ENCODE data around the gene PRPS2. TPM values are rescaled to one million over a fixed set of nuclear protein-coding genes. Genes with fewer than 3 reads are reported as not detected.

Gene PRPS2
- polyA plus RNA-seq, 1 donor from 2014 or later = 4.7 TPM

DNA sequence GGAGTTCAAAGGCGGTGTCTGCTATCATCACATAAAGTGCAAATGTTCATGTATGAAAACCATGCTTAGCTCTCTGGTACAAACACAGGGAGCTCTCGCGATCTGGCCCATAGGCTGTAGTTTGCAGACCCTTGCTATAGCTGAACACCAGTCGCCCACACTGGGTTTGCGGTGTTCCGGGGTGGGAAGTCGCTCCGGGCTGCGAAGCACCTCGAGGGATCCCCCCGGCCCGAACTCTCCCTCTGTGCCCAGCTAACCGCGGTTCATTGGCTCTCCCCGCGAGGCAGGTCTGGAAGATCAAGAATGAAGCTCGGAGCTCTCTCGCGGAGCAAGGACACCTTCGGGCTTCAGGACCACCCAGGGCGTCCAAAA lies 341 bp upstream of the PRPS2 start:
- TF ChIP-seq RAD21 (conservative IDR thresholded peaks at IDR 0.05) (no peak), EP300 (conservative IDR thresholded peaks at IDR 0.05; ENCODE audit: poor library complexity, severe bottlenecking) (no peak), EZH2 (IDR thresholded peaks at IDR 0.05; ENCODE audit: borderline replicate concordance, insufficient read depth, low read length, poor library complexity, severe bottlenecking) (no peak), MXI1 (conservative IDR thresholded peaks at IDR 0.05; ENCODE audit: poor library complexity, severe bottlenecking) (no peak), TAF1 (IDR thresholded peaks at IDR 0.05; ENCODE audit: low read depth) (no peak)
- TF ChIP-seq, protein P1, sequence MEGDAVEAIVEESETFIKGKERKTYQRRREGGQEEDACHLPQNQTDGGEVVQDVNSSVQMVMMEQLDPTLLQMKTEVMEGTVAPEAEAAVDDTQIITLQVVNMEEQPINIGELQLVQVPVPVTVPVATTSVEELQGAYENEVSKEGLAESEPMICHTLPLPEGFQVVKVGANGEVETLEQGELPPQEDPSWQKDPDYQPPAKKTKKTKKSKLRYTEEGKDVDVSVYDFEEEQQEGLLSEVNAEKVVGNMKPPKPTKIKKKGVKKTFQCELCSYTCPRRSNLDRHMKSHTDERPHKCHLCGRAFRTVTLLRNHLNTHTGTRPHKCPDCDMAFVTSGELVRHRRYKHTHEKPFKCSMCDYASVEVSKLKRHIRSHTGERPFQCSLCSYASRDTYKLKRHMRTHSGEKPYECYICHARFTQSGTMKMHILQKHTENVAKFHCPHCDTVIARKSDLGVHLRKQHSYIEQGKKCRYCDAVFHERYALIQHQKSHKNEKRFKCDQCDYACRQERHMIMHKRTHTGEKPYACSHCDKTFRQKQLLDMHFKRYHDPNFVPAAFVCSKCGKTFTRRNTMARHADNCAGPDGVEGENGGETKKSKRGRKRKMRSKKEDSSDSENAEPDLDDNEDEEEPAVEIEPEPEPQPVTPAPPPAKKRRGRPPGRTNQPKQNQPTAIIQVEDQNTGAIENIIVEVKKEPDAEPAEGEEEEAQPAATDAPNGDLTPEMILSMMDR (IDR thresholded peaks at IDR 0.05; ENCODE audit: poor library complexity, severe bottlenecking) = no peak
- TF ChIP-seq, protein P2, sequence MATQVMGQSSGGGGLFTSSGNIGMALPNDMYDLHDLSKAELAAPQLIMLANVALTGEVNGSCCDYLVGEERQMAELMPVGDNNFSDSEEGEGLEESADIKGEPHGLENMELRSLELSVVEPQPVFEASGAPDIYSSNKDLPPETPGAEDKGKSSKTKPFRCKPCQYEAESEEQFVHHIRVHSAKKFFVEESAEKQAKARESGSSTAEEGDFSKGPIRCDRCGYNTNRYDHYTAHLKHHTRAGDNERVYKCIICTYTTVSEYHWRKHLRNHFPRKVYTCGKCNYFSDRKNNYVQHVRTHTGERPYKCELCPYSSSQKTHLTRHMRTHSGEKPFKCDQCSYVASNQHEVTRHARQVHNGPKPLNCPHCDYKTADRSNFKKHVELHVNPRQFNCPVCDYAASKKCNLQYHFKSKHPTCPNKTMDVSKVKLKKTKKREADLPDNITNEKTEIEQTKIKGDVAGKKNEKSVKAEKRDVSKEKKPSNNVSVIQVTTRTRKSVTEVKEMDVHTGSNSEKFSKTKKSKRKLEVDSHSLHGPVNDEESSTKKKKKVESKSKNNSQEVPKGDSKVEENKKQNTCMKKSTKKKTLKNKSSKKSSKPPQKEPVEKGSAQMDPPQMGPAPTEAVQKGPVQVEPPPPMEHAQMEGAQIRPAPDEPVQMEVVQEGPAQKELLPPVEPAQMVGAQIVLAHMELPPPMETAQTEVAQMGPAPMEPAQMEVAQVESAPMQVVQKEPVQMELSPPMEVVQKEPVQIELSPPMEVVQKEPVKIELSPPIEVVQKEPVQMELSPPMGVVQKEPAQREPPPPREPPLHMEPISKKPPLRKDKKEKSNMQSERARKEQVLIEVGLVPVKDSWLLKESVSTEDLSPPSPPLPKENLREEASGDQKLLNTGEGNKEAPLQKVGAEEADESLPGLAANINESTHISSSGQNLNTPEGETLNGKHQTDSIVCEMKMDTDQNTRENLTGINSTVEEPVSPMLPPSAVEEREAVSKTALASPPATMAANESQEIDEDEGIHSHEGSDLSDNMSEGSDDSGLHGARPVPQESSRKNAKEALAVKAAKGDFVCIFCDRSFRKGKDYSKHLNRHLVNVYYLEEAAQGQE (IDR thresholded peaks at IDR 0.05; ENCODE audit: borderline replicate concordance) = no peak
- Histone ChIP-seq H3K36me3 (ENCODE audit: insufficient read depth, low read length) (no peaks in the 10 kb centered on the region), H3K9ac (ENCODE audit: low read length) (peak overlapping the region; percentile 41), H4K20me1 (ENCODE audit: insufficient read depth) (no peaks in the 10 kb centered on the region), H3F3A (ENCODE audit: insufficient read depth, low read length, poor library complexity, severe bottlenecking) (no peaks in the 10 kb centered on the region), H3K79me2 (replicated peaks; ENCODE audit: insufficient read depth, low read length) (no peaks in the 10 kb centered on the region), H3K27me3 (ENCODE audit: insufficient read depth, low read depth, low read length) (no peaks in the 10 kb centered on the region), H3K4me3 (ENCODE audit: low read length) (peak overlapping the region; percentile 70), H3K9me2 (ENCODE audit: insufficient read depth, low read length) (no peaks in the 10 kb centered on the region), H3K27ac (ENCODE audit: low read length) (no peak overlapping the region), H3K9me3 (ENCODE audit: low read length) (no peaks in the 10 kb centered on the region), H3K4me2 (ENCODE audit: low read length) (peak overlapping the region; percentile 44), H2AFZ (ENCODE audit: low read depth, low read length) (no peak overlapping the region)

DNA sequence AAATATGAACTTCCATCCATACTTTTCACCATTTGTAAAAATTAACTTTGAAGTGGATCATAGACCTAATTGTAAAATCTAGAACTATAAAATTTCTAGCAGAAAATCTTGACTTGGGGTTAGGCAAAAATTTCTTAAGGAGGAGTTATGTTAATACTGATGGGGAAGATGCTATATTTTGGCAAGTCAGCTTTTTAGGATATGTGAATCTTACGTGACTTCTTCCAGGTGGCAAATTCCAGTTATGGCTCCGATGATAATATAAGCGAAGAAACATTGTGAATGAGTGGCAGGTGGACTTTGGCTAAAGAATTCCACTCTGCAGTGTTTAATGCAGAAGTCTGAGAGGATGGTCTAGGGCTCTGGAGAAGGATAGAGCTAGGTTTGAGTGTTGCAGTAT lies 1.5 kb downstream of the PRPS2 start:
- Histone ChIP-seq H2AFZ (ENCODE audit: low read depth, low read length) (no peak overlapping the region), H3K9me2 (ENCODE audit: insufficient read depth, low read length) (no peaks in the 10 kb centered on the region), H3F3A (ENCODE audit: insufficient read depth, low read length, poor library complexity, severe bottlenecking) (no peaks in the 10 kb centered on the region), H3K79me2 (replicated peaks; ENCODE audit: insufficient read depth, low read length) (no peaks in the 10 kb centered on the region), H3K36me3 (ENCODE audit: insufficient read depth, low read length) (no peaks in the 10 kb centered on the region), H3K4me3 (ENCODE audit: low read length) (no peak overlapping the region), H4K20me1 (ENCODE audit: insufficient read depth) (no peaks in the 10 kb centered on the region), H3K27me3 (ENCODE audit: insufficient read depth, low read depth, low read length) (no peaks in the 10 kb centered on the region), H3K9me3 (ENCODE audit: low read length) (no peaks in the 10 kb centered on the region), H3K4me2 (ENCODE audit: low read length) (no peak overlapping the region), H3K9ac (ENCODE audit: low read length) (no peak overlapping the region), H3K27ac (ENCODE audit: low read length) (no peak overlapping the region)
- TF ChIP-seq SMC3 (conservative IDR thresholded peaks at IDR 0.05; ENCODE audit: poor library complexity) (no peak), TAF1 (IDR thresholded peaks at IDR 0.05; ENCODE audit: low read depth) (no peak), POLR2AphosphoS5 (IDR thresholded peaks at IDR 0.05) (no peak), MXI1 (conservative IDR thresholded peaks at IDR 0.05; ENCODE audit: poor library complexity, severe bottlenecking) (no peak), EP300 (conservative IDR thresholded peaks at IDR 0.05; ENCODE audit: poor library complexity, severe bottlenecking) (no peak), RAD21 (conservative IDR thresholded peaks at IDR 0.05) (no peak), EZH2 (IDR thresholded peaks at IDR 0.05; ENCODE audit: borderline replicate concordance, insufficient read depth, low read length, poor library complexity, severe bottlenecking) (no peak)
- TF ChIP-seq, protein P2 (IDR thresholded peaks at IDR 0.05; ENCODE audit: borderline replicate concordance) = no peak
- TF ChIP-seq, protein P1 (IDR thresholded peaks at IDR 0.05; ENCODE audit: poor library complexity, severe bottlenecking) = no peak
